AG04449 (cell line): Measurements from ENCODE around the gene HACD4.

ENCODE experiments used
- CTCF ChIA-PET: fragments of 350-600 bp; formaldehyde crosslinking; extraction: SDS; loops from one replicate; lab custom pipeline; 2021; ENCODE audit warnings: antibody characterized with exemption; lab: Yijun Ruan, JAX
- POLR2A ChIA-PET: fragments of 400-600, 350-600 bp; formaldehyde crosslinking; extraction: SDS; loops from one replicate; lab custom pipeline; 2020; ENCODE audit warnings: antibody characterized with exemption, inconsistent platforms; lab: Yijun Ruan, JAX
- DNase-seq: peaks from one replicate; pipeline ENCODE4 v3.0.0-alpha.2; 2010; ENCODE audit warnings: low read depth, low spot score
- H3K4me3 ChIP-seq: 2 replicates; pipeline ENCODE4 v1.5.1; 2011; ENCODE audit warnings: low read depth, mild to moderate bottlenecking, control low read depth, low read length
- TF ChIP-seq, protein P1 (sequence below): IDR thresholded peaks from one replicate; pipeline ENCODE4 v1.5.1; 2011; ENCODE audit warnings: mild to moderate bottlenecking, moderate library complexity, low read length, control low read depth, inconsistent platforms; ENCODE audit not compliant: insufficient read depth; ENCODE audit errors: missing control alignments

The HACD4 gene

DNA sequence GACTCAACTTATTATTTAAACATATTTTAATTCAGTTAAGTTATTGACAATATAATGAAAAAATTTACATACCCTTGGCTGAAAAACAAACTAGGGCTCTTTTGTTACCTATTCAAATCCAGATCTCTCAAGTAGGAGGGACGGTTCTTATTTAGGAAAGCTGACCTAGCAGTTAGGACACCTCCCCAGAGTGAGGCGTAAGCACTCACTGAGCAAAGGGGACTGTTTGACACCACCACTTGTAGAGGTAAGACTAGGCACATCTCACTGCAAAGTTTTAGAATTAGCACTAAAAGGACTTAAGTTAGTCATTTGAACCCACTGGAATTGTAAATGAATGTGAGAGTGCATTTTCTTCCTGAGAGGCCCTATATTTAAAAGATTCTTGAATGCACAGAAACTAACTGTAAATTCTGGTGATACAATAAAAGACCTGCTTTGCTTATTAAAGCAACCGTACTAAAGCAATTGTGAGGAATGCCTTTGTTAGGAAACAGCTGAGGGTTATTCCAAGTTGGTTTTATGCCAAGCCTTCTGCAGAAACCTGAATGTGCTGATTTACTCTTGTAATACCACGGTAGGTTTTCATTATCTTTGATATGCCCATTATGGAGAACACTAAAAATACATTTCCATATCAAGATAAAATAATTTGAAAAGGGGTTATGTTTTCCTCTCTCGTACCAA lies 16.2 kb downstream of the HACD4 start:
- ChIA-PET CTCF (no interaction called here), POLR2A (no interaction called here)
- no peak for DNase-seq

DNA sequence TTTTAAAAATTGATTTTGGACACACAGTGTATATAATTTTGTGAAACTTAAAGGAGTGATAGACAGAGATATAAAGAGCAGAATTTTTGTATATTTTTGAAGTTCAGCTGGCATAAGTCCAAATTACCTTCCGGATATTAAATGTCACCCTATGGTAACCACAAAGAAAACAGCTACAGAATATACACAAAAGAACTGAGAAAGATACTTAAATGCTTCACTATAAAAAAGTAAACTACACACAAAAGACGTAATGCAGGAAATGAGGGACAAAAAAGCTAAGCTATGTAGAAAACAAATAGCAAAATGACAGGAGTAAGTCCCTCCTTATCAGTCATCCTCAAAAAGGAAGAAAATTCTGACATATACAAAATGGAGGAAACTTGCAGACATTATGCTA lies 29.4 kb downstream of the HACD4 start:
- no peak overlapping the region for H3K4me3 ChIP-seq
- TF ChIP-seq, protein P1, sequence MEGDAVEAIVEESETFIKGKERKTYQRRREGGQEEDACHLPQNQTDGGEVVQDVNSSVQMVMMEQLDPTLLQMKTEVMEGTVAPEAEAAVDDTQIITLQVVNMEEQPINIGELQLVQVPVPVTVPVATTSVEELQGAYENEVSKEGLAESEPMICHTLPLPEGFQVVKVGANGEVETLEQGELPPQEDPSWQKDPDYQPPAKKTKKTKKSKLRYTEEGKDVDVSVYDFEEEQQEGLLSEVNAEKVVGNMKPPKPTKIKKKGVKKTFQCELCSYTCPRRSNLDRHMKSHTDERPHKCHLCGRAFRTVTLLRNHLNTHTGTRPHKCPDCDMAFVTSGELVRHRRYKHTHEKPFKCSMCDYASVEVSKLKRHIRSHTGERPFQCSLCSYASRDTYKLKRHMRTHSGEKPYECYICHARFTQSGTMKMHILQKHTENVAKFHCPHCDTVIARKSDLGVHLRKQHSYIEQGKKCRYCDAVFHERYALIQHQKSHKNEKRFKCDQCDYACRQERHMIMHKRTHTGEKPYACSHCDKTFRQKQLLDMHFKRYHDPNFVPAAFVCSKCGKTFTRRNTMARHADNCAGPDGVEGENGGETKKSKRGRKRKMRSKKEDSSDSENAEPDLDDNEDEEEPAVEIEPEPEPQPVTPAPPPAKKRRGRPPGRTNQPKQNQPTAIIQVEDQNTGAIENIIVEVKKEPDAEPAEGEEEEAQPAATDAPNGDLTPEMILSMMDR = no peak
- ChIA-PET CTCF (no interaction called here), POLR2A (no interaction called here)
- DNase-seq = no peak

More for the DNA sequence above, 16.2 kb downstream of the HACD4 start:
- TF ChIP-seq, protein P1 = no peak
- no peak overlapping the region for H3K4me3 ChIP-seq

DNA sequence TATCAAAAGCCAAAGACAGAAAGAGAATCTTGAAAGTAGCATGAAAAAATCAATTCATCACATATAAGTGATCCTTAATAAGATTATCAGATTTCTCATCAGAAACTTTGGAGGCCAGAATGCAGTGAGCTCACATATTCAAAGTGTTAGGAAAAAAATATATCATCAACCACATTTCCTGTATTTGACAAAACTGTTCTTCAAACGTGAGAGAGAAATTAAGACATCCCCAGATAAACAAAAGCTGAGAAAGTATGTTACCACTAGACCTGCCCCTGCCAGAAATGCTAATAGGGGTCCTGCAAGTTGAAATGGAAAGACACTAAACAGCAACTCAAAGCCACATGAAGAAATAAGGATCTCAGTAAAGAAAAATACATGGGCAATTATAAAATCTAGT lies 29.9 kb downstream of the HACD4 start:
- TF ChIP-seq, protein P1 = no peak
- H3K4me3 ChIP-seq = no peak overlapping the region
- ChIA-PET POLR2A (no interaction called here), CTCF (no interaction called here)
- no peak for DNase-seq

DNA sequence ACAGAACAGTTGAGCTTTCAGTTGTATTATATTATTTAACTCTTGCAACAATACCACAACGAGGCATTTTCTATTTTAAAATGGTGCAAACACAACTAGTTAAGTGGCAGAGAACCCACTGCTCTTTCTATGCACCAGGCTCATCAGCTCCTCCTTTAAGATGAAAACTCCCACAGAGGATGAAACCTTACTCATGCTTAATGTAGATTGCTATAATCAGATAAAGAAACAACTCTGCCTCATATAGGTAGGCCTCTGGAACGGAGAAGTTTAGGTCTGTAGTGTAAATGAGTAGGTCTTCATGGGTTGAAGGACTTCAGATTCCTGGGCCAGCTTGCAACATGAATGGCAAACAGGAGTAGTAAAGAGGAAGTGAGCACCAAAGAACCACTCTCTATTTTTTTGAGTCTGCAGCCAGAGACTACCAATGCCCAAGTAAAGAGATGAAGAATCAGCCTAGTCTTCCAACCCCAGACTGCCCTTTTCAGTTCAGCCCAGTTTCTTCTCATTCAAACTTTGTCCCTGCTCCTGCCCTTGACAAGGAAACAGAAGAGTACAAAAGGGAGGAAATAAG lies 33.9 kb downstream of the HACD4 start:
- TF ChIP-seq, protein P1 = no peak
- DNase-seq = no peak
- CTCF ChIA-PET = interaction anchor here (0.9 kb wide), 1 partner anchor 56 kb away, joined by 3 read pairs; no protein-coding TSS in a partner anchor
- POLR2A ChIA-PET = no interaction called here
- H3K4me3 ChIP-seq = no peak overlapping the region

DNA sequence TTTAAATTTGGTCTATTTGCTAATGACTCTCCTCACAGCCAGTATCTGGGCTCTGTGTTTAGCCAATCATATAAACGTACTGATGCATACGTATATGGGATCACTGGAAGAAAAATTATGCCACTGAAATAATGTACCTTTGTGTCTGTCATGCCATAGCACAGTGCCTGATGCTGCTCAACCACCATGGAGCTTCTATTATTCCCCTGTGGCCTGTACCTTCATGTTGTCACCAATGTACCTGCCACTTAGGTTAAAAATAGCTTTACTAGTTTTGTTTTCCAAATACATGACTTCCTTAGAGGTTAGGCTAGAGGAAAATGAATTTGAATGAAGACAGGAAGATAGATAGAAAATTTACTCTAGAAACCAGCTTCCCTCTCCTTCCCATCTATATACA lies 34.6 kb downstream of the HACD4 start:
- CTCF ChIA-PET = interaction anchor here (0.9 kb wide), 1 partner anchor 56 kb away, joined by 3 read pairs; no protein-coding TSS in a partner anchor
- H3K4me3 ChIP-seq = no peak overlapping the region
- no peak for DNase-seq
- POLR2A ChIA-PET = no interaction called here
- TF ChIP-seq, protein P1 = no peak

DNA sequence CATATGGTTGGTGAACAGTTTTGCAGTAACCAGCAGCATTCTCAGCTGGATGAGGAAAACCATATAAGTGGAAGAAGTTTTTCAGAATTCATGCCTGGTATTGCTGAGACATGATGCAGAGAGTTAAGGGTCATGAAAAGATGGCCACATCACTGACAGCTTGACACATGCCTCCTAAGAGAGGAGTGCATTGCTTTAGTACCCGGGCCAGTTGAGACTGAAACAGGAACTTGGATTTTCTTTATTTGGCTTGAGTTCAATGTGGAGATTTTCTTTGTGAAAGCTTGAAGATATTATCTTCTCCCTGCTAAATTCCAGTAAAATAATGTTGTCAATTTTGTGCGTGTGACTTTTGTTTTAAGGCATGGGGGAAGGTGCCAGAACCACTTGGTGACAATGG lies 35.8 kb downstream of the HACD4 start:
- ChIA-PET CTCF (interaction anchor here (1.1 to 1.3 kb wide), 2 partner anchors 115 to 370 kb away, joined by 3 to 4 read pairs; no protein-coding TSS in a partner anchor), POLR2A (no interaction called here)
- no peak overlapping the region for H3K4me3 ChIP-seq
- no peak for DNase-seq
- TF ChIP-seq, protein P1 = no peak
